ENCODE data around the gene IDH3B.

GRCh38 chr20:2691127-2691526, 27.1 kb upstream of the IDH3B start:
- TF ChIP-seq CTCF (IDR thresholded peaks at IDR 0.05; ENCODE audit: poor library complexity), result no peak
- TF ChIP-seq EZH2 (IDR thresholded peaks at IDR 0.05; ENCODE audit: borderline replicate concordance), result no peak

Data from hepatocyte (in vitro differentiated cells).